SIG-M5 treated with dmso at 0.1 percent for 504 hours (cell line): Measurements from ENCODE around the gene TP73.
A peak's percentile ranks its signal among the peaks of the same experiment; 100 is the strongest.

Experiments
- DNase-seq: peaks from one replicate; lab custom pipeline; 2025; ENCODE audit not compliant: unreplicated experiment; lab: John Stamatoyannopoulos, UW

The TP73 gene

DNA sequence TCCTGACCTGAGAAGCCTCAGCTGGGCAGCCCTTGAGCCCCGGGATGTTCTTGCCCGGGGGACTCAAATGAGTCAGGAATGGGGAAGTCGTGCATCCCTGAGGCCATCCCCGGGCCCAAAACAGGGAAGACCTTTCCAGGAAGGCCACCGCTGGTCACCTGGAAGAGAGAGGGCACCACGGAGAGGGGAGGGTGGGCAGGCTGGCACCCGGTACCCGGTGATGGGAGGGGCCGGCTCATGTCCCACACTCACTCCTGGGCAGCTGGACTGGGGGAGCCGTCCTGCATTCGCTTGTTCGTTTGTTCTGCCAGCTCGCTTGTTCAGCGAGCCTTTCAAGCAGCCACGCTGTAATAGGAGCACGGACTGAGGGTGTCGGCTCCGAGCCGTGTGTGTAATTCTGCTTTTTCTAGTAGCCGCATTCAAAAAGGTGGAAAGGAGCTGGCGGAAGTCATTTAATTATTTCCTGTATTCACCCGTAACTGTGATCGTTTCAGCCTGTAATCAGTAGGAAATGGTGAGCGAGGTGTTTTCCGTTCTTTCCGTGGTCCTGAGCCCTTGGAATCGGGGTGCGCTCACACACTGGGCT is 51.6 kb downstream of the TP73 start:
- no peak for DNase-seq

DNA sequence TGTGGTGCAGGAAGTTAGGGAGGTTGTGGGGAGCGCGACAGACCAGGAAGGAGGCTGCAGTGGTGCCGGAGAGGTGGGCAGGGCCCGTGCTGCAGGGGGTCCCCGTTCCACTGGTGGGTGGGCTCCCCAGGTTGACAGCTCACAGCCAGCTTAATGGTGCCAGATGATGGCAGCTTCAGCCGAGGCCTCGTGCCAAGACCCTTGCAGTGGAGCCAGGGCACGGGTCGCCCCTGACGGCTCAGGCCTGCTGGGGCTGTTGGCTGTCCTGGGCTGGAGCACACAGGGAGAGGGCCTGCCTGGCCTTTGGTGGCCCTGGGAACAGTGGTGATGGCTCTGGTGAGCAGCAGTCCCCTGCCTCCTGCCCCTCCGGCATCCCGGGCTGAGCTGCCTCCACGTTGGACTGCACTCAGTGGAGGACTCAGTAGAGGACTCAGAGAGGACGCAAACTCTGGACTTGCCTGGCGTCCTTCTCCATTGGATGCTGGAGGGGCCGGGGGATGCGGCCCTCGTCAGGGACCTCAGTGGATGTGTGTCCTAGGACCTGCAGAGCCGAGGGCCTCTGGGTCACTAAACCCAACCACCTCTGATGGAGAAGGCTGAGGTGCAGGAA is 53.1 kb downstream of the TP73 start:
- DNase-seq, result no peak

DNA sequence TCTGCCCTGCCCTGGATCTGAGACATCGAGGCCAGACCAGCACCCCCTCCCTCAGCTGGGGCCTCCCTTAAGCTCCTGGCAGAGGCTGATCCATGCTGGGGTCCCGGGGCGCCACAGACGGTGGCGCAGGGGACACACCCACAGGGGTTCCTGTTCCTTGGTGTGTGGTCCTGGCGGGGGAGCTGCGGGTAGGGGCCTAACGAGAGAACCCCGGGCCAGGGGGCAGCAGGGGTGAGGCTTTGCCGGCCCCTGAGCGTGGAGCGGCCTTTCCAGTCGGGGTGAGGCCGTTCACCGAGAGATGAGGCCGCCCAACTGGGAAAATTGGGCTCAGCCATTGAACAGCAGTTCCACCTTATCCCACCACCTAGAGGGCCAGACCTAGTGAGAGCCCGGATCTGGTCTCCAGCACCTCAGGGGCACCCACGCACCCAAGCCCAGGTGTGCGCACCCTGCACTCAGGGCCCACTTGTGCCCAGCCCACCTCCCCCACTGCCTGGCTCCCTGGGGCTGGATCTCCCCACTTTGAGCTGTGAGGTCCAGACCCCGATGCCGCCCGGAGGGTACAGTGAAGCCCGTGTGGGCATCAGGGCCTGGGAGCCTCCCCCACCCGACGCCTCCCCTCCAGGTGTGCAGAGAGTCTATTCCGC is 54.5 kb downstream of the TP73 start:
- no peak for DNase-seq

DNA sequence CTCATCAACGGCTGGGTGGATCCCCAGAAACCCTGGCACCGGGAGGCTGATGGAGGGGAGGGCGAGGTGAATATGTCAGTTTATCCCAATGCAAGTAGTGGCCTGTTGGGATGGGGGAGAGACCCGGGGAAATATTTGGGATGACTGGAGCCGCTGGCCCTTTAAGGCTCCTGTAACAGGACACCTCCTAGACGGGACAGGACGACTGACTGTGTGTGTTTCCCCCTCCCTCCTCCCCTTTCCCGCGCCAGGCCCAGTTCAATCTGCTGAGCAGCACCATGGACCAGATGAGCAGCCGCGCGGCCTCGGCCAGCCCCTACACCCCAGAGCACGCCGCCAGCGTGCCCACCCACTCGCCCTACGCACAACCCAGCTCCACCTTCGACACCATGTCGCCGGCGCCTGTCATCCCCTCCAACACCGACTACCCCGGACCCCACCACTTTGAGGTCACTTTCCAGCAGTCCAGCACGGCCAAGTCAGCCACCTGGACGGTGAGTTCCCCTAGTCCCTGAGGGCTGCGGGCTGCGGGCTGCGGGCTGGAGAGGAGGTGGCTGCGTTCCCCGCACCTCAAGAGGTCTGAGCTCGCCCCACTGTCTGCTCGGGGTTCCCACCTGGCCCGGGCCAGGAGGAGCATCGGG is 55.1 kb downstream of the TP73 start:
- DNase-seq, result no peak

DNA sequence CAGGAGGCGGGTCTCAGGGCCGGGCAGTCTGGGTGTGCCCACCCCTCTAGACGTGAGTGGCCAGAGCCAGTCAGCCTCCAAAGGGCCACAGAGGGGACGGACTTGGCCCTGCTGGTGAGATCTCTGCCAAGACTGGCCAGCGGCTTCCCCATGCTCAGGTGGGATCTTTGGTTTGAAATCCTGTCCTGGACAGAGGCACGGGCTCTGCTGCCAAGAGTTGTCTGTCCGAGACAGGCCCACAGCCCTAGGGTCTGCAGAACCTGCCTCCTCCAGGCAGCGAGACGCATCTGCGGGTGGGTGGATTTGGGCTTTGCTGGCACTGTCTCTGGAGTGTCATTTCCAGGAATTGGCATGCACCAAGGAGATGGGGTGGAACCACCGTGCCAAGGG is 55.6 kb downstream of the TP73 start:
- no peak for DNase-seq

DNA sequence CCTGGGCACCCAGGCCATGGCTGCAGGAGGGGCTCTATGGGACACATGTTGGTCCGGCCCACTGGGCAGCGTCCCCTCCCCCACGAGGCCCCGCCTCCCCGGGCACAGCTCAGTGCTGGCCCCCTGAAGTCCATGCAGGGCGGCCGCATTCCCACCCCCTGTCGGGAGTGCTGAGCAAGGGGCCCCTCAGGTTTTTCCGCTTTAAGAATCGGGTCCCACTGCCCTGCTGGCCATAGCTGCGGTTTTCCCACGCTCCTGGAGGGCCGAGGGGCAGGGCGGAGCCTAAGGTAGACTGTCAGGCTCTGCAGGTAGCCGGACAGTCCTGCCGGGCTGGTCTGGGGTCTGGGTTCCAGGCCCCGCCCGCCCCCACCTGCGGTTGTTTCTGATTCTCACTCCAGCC is 56.5 kb downstream of the TP73 start:
- no peak for DNase-seq

DNA sequence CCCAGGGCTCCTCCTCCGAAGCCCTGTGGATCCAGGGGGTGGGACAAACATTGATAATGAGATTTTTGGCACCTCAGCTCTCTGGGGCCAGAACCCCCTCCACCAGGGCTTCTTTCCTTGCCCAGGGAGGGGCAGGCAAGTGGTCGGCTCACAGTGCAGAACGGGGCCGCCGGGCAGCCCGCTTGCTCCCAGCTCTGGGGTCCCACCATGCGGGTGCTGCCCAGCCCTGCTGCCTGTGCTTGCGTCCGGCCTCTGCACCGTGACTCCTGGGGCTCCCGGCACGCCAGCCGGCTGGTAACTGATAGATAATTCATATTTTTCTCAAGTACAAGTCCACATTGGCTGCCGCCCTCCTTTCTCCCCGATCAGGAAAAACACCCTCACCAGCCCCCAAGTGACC is 57.9 kb downstream of the TP73 start:
- DNase-seq, result no peak

DNA sequence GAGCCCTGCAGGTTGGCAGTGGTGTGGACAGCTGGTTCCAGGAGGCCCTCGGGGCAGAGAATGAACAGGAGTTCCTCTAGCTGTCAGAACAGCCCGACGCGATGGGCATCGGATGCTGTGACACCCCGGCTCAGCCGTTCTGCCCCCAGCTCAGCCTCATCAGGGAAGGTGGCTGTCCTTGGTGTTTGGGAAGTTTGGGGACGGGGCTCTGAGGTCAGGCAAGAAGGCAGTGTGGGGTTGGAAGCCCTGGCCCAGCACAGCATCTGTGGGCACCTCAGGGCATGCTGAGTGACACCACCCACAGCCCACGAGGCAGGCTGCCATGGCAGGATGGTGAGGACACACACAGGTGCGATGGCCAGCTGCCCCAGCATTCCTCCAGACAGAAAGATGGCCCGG is 59.1 kb downstream of the TP73 start:
- DNase-seq, result no peak

DNA sequence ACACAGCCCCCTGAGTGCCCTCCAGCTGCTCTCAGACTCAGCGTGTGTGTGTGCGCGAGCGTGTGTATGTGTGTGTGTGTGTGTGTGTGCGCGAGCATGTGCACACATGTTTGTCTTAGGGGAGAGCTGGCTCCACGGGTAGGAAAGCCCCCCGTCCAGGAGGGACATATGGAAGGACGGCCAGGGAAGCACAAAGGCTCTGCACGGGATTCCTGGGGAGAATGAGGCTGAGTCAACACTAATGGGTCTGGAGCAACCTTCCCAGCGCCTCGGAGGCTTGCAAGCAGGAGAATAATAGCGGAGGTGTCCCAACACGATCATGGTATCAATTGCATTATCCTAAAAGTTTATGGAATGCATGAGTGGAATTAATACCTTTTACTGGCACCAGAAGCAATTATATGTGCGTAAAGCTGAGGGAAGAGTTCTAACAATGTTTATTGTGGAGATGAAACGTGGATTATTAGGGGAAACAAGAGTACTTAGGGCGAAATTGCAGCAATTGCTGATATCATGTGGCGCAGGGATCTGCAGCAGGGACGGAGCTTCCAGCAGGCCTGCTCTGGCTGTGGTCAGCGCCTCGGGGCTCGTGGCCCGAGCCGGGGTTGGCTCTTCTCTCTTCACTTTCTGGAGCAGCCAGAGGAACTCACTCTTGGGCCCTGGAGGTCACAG is 59.6 kb downstream of the TP73 start:
- DNase-seq, result no peak

DNA sequence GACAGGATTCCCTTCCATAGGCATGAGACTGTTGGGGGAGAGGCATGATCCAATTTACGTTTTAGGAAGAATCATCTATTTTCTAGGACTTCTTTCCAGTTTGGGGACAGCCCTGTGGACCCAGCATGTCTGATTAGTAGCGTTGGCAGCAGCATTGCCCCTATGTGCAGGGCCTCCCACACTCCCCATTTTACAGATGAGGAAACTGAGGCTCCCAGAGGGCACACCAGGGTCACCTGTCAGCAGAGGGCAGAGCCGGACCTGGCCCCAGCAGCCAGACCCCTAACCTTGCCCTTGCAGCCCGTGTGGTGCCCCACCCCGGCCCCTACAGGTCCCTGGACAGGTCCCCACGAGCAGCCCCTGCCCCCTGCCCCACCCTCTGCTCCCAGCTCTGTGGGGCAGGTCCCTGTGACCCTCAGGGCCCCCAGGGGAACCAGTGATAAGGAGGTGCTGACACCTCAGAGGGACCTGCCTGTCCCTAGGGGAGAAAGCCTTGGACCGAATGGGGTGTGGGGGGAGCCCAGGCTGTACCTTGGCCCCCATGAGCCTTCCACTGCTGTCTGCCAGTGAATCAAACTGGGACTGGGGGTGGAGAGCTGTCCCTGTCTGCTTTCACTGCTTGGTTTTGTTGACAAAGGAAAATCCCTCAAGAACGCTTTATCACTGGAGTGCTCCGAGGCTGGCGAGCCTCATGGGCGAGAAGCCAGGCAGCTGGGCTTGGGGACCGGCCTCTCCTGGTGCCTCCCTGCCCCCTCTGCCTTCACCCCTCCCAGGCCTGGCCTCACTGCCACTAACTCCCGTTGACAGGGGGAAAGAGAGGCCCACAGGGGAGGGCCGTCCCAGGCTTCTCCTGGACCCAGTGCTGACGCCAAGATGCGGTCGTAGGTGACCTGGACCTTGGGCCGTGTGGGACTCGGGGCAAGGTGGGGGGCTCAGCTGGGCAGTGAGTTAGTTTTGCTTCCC is 60.5 kb downstream of the TP73 start:
- no peak for DNase-seq

DNA sequence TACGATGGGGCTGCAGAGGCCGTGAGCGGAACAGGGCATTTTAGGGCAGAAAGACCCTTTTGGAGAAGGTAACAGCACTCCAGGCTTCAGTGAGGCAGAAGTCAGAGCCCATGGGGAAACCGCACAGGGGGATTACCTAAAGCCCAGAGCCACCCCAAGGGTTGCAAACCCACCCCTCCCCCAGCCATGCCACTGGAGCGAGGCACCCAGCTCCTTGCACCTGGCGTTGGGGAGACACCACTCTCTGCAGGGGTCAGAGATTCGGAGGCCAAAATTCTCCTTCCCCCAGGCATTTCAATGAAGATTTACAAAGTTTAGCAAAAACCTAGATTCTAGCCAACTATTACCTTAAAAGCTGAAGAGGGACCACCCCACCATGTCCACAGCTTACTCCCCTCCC is 61.5 kb downstream of the TP73 start:
- DNase-seq, result no peak

DNA sequence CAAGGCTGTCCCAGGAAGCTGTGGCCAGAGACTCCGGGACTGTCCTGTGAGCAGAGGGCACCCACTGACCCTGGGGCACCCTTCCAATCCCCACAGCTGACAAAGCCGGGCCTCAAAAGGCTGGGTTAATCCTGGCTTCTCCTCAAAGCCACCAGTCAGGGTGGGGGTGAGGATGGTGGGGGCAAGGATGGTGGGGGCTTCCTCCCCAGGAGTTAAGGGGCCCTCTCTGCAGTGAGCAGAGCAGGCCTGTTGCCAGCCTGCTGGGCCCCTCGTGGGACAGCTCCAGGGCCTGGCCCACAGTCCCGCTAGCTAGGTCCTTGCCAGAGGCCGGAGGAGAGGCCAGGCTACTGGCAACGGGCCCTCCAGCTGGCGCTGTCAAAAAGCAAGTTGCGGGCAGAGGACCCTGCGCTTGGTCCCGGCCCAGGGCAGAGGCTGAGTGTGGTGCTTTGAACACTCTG is 62.0 kb downstream of the TP73 start:
- DNase-seq, result no peak

DNA sequence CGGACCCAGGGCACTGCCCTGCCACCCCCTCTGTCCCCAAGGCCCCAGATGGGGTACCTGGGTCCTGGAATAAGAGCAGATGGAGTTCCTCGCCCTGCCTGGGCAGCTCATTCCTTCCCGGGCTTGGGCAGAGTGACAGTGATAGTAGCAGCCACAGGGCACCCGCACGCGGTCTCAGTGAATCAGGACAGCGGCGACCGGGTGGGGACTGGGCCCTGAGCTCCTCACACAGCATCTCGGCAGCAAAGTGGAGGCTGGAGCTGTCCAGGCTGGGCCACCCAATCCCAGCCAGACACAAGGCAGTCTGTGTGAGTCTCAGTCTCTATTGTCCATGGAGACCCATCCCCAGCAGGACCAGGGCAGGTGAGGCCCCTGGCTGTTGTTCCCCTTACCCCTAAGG is 62.5 kb downstream of the TP73 start:
- DNase-seq, result no peak

DNA sequence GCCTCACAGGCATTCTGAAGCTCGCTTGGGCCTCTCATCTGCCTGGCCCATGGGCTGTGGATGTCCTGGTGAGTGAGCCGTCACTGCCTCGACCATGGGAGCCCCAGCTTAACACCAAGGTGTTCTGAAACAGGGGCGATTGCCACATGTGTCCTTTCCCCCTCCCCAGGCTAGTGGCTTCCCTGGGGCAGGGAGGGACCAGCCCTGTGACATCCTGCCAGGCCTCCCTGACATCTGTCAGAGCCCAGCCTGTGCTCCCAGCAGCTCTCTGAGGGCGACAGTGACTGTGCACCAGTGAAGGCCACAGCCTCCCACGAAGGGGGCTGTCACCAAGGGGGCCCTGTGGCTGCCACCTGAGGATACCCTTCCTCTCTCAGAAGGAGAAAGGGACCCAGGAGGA is 64.0 kb downstream of the TP73 start:
- peak; percentile 45 for DNase-seq

DNA sequence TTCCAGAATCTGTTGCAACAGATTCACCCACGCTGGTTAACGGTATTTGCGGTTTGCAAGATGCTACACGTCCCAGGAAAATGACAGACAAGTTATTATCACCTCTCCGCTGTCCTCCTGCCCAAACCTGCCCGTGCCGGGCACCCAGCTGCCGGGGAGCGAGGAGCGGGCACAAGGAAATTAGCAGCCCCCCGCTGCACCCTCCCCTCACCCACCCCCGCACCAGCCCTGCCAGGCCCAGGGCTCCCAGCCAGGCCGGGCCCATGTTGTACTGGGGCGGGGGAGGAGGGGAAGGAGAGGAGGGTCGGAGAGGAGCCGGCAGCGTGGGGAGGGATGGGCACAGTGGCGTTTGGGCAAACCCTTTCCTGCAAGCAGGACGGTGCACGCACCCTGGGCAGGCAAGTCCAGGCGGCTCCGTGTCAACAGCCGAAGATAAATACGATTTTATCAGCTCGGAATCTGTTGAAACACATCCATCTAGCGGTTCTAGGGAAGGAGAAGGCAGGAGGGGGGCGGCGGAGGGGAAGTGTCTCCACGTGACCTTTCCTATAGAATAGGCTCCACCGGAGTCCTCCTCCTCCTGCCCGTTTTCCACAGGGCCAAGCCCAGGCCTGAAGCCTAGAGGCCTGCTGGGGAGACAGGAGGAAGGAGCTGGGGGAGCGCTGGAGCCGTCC is 64.9 kb downstream of the TP73 start:
- DNase-seq, result peak; percentile 72

DNA sequence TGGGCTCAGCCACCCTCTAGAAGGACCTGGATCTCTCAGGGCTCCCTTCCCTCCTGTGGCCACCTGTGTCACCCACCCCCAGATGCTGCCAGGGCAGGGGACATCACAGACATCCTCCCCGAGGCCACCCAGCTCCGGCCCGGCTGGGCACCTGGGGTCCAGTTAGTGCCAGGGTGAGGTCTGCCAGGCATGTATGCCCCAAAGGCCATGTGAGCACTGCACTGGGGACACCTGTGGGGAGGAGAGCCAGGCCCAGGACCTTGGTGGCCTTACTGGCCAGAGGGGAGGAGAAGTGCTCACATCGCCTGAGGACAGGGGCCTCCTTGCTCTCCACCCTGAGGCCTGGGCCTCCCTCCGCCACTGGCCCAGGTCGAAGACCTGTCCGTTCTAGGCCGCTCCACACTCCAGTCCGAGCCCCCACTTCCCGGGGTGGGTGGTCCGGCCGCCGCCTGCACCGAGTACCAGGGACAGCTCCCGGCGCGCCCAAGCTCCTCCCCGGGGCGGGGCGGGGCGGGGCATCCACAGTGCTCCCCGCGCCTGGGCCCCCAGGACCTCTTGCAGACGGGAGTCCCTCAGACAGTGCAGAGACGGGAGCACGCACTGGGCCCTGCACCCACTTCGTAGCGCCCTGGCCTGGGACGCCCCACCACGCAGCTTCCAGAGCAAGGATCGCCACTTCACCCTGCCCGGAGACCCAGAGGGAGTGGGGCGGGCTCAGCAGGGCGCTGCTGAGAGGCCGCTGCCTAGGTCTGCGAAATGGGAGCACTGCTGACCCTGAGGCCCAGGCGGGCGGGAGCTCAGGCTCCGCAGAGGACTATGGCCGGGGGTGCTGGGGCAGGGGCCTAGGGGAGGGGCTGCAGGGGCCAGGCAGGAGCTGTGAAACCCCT is 65.6 kb downstream of the TP73 start:
- DNase-seq, result peak; percentile 5

DNA sequence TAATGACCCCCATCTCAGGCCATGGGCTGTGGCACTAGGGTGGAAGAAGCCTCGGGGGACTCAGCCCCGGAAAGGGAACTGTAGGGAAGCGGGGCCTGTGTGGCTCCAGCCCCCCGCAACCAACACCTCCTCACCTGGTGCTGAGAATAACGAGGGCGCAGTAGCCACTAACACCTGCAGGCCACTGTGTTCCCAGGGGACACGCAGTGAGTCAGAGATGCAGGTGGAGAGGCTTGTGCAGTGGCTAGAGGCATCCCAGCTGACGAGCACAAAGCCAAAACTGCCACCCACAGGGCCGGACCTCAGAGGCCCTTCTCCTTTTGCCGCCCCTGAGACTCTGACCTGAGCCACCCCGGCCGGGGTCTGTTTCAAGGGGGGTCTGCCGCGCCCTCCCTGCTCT is 66.4 kb downstream of the TP73 start:
- no peak for DNase-seq

DNA sequence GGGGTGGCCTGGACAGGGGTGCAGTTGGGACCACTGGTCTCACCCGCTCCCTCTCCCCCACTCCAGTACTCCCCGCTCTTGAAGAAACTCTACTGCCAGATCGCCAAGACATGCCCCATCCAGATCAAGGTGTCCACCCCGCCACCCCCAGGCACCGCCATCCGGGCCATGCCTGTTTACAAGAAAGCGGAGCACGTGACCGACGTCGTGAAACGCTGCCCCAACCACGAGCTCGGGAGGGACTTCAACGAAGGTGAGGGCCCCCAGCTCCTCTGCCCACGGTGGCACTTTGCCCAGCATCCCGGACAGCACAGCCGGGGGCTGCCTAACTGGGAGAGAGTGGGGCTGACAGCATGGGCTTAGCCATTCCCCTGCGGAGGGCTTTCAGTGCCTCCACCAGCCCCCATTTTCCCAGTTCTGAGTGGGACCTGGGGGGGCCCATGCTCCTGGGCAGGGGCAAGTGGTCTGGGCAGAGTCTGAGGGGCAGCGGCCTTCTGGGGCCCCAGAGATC is 69.7 kb downstream of the TP73 start:
- DNase-seq, result no peak

DNA sequence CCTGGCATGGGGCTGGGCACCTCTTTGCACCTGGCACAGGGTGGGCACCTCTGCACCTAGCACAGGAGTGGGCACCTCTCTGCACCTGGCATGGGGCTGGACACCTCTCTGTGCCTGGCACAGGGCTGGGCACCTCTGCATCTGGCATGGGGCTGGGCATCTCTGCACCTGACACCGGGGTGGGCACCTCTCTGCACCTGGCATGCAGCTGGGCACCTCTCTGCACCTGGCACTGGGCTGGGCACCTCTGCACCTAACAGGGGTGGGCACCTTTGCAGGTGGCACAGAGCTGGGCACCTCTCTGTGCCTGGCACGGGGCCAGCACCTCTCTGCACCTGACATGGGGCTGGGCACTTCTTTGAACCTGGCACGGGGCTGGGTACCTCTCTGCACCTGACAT is 70.5 kb downstream of the TP73 start:
- no peak for DNase-seq
